ENCODE measurements around the gene PTPN6.
A peak's percentile ranks its signal among the peaks of the same experiment; 100 is the strongest.

Gene PTPN6

DNA sequence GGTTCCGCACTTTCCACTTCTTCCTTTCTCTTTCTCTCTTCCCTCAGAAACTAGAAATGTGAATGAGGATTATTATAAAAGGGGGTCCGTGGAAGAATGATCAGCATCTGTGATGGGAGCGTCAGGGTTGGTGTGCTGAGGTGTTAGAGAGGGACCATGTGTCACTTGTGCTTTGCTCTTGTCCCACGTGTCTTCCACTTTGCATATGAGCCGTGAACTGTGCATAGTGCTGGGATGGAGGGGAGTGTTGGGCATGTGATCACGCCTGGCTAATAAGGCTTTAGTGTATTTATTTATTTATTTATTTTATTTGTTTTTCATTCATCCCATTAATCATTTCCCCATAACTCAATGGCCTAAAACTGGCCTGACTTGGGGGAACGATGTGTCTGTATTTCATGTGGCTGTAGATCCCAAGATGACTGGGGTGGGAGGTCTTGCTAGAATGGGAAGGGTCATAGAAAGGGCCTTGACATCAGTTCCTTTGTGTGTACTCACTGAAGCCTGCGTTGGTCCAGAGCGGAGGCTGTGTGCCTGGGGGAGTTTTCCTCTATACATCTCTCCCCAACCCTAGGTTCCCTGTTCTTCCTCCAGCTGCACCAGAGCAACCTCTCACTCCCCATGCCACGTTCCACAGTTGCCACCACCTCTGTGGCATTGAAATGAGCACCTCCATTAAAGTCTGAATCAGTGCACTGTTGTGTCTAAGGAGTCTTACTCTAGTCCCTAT lies 28.0 kb upstream of the PTPN6 start:
- DNase-seq, result no peak

DNA sequence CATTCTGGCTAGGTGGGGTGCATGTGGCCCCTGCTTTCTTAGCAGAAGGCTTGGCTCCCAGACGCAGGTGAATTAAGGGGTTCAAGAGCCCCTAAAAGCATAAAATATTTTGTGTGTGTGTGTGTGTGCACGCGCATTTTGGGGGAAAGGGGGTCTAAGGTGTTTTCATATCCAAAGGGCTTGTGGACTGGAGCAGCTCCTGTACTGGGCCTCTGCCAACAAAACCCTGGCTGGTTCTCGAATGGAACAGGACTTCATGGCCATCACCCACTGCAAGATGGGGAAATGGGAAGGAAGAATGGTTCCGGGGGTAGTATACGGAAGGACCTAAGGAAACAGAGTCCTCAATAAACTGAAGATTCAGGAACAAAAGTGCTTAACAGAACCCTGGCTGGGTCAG lies 27.3 kb upstream of the PTPN6 start:
- DNase-seq, result no peak

DNA sequence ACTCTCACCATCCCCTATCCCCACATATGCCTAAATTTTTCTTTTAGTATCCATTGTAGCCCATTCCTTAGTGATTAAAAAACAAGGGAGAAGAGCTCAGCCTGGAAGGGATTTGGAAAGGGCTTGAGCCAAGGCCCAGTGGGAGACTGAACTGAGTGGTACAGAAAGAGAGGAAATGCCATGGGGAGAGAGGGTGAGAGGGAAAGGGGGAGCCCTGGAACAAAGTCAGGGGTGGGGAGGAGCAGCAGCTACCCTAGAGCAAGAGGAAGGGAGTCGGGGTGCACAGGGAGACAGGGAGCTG lies 26.0 kb upstream of the PTPN6 start:
- no peak for DNase-seq

DNA sequence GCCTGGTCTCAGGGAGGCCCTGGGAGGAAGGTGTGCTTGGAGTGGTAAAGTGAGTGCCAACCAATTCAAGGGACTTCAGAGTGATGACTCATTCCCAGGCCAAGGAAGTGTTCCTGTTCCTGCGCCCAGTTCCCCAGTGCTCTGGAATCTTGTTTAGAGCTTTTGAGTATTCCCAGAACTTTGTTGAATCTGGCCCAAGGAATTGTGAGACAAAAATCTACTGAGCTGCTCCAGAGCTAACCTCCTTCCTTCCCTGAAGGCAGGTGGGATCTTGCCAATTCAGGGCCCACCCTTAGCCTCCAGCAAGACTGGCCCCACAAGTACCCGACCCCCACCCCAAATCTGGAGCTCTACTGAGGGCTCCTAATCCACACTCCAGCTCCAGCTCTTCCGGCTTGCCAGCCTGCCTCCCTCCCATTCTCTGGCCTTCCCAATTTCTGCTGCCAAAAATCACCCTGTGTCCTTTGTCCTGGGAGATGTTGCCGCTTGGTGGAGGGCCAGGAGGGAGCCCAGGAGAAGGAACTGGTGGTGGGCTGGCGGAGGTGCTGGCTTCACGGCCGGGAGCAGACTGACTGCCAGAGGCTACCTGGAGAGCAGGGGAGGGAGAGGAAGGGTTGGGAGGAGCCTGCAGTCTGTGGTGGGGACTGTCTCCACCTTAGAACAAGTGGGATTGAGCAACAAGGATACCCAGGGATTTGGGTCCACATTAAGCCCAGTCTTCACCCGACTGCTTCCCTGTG lies 25.4 kb upstream of the PTPN6 start:
- DNase-seq, result no peak

DNA sequence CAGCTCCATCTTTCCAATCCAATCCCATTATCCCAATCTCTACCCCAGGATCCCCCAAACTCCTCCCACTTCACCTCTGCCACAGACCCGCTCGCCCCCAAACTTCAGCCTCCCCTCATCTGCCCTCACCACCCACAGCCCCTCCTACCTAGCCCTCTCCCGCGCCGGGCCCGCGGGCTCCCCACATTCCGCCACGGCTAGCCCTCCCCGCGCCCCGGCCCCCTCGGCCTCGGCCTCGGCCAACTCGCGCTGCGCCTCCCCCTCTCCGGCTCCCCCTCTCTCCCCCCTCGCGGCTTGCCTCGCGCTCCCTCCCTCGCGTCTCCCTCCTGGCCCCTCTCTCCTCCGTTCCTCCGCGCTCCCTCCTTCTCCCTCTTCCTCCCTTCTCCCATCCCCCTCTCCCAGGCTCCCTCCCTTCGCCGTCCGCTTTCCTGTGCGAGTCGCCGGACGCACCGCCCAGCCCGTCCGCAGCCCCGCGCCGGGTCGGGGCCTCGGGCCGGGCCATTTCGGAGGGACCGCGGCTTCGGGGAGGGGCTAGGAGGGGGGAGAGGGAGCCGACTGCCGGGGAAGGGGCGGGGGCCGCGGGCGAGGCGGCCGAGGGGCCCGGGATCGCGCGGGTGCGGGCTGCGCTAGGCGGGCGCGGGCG lies 23.7 kb upstream of the PTPN6 start, which contains the start of gene ATN1:
ATN1 (plus strand) TSS at position 581 of the 643 bp plus-strand sequence. CDS start 6,043 bp downstream, outside the sequence.
- peak; percentile 81 for DNase-seq

DNA sequence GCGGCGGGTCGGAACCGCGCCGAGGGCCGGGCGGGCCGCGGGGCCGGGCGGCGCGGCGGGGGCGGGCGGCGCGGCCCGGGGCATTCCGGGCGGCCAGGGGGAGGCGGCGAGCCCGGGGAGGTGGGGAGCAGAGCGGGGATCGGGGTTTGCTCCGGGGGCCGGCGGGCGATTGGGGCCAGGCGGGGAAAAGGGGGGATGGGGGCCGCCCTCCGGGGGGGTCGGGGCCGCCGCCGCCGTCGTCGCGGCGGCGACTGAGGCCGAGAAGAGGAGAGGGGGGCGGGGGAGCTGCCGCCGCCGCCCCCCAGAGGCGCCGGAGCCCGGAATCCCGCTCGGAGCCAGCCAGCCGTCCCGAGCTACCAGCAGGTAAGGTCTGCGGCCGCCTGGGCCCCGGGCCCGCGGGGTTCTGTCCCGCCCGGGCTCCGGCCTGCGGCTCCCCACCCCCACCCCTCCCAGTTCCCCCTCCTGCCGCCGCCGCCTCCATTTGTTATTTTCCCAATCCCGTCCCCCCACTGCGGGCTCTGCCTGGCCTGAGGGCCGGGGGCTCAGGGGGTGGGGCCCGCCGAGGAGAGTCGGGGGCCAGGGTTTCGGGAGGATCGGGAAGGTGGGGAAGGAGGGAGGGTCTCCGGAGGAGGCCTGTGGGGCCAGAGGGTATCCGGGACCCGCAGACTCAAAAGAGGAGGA lies 23.0 kb upstream of the PTPN6 start:
- DNase-seq, result no peak

DNA sequence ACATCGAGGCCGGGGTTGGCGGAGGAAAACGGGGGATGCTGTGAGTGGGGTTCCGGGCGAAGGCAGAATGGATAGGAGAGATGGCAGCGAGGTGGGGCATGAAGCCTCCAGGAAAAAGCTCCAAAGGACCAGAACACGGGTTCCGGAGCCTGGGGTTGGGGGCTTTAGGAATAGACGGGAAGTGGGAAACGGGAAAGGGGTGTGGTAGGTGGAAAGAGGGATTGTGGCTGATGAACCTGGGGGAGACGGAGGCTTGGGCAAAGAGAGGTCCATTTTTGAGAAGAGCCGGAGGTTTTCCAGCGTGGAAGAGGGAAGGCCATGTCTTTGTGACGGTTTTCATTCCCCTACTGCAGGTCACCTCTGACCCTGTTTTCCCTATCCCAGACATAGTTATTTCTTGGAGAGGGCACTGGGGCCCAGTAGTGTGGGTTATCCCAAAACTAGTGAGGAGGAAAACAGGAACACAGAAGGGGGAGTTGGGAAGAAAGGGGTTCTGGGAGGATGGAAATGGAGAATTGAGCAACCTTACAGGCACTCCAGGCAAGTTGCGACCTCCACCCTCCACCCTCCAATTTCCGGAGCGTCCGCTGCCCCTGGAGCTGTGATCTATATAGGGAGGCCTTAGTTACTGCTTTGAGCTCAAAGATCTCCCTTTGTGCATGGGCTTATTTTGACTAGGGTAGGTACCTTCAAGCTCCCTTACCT lies 22.3 kb upstream of the PTPN6 start:
- no peak for DNase-seq

DNA sequence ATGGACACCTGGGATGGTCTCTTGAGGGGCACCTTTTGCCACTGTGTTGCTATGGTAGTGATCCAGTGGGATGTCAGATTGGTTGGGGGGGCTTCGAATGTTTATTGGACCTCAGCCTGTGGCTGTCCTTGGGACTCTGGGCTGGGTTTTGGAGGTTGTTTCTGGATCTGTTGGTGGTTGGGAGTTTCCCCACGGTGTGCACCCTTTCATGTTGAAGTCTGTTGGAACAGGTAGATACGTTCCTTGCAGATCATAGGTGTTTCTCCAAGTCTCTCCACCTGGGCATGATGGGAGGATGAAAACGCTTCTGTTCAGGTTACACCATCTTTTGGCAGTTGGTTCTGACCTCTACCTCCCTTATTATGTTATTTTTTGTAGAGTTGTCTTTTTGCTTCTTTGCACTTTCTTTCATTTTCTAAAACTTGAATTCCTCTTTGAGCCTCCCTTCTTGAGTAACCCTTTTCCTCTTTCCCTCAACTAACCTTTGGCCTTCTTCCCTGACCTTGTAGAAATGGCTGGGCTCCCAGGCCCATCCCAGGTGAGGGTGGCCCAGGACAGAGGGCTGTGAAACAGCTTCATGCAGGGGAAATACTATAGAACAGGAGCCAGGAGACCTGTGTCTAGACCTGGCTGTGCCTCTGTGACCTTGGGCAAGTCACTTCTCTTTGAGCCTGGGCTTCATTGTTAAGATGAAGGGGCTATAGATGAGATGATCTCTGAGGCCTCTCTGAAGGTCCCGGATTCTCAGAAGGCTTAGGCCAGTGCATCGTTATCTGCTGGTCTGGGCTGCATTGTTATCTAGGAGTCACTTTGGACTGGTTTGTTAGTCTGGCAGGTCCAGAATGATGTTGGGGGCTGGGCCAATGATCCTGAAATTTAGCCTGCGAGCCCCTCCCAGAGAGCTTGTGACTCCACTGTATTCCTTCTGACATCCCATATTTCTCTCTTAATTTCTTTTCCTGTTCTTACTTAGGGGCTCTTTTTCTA lies 21.4 kb upstream of the PTPN6 start:
- DNase-seq, result no peak

DNA sequence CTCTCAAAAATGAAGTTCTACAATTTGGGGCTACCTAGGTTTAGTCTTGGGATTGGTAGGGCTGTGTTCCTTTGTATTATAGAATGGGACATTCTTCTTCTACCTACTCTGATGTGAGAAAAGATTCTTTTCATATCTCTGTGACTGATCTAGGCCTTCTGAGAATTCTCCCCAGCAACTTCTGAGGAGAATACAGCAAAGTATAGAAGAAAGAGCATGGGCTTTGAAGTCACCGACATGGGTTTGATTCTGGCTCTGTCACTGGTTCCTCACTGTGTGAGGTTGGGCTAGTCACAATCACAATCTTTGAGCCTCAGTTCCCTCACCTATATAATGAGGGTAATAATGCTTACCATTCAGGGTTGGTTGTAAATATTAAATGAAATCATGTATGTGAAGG lies 18.4 kb upstream of the PTPN6 start:
- no peak for DNase-seq

DNA sequence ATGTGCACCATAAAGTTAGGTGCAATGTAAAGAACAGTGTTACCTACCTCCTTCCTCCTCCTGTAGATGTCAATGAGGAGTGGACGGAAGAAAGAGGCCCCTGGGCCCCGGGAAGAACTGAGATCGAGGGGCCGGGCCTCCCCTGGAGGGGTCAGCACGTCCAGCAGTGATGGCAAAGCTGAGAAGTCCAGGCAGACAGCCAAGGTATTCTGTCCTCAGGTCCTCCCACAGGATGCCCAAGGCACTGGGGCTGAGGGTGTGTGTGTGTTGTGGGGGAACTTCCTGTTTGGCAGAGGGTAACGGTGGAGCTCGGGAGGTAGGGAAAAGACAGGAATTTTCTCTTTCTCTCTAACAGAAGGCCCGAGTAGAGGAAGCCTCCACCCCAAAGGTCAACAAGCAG lies 17.0 kb upstream of the PTPN6 start:
- no peak for DNase-seq

DNA sequence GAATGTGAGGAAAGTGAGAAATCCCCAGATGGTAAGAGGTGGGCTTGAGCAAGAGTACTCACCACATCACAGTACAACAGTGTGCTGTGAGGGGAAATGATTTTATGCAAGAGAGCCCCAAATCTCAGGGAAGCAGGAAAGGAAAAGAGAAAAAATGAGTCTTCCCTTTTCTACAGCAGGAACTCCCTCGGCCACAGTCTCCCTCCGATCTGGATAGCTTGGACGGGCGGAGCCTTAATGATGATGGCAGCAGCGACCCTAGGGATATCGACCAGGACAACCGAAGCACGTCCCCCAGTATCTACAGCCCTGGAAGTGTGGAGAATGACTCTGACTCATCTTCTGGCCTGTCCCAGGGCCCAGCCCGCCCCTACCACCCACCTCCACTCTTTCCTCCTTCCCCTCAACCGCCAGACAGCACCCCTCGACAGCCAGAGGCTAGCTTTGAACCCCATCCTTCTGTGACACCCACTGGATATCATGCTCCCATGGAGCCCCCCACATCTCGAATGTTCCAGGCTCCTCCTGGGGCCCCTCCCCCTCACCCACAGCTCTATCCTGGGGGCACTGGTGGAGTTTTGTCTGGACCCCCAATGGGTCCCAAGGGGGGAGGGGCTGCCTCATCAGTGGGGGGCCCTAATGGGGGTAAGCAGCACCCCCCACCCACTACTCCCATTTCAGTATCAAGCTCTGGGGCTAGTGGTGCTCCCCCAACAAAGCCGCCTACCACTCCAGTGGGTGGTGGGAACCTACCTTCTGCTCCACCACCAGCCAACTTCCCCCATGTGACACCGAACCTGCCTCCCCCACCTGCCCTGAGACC lies 15.6 kb upstream of the PTPN6 start:
- DNase-seq, result no peak

DNA sequence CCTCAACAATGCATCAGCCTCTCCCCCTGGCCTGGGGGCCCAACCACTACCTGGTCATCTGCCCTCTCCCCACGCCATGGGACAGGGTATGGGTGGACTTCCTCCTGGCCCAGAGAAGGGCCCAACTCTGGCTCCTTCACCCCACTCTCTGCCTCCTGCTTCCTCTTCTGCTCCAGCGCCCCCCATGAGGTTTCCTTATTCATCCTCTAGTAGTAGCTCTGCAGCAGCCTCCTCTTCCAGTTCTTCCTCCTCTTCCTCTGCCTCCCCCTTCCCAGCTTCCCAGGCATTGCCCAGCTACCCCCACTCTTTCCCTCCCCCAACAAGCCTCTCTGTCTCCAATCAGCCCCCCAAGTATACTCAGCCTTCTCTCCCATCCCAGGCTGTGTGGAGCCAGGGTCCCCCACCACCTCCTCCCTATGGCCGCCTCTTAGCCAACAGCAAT lies 14.9 kb upstream of the PTPN6 start:
- DNase-seq, result no peak

DNA sequence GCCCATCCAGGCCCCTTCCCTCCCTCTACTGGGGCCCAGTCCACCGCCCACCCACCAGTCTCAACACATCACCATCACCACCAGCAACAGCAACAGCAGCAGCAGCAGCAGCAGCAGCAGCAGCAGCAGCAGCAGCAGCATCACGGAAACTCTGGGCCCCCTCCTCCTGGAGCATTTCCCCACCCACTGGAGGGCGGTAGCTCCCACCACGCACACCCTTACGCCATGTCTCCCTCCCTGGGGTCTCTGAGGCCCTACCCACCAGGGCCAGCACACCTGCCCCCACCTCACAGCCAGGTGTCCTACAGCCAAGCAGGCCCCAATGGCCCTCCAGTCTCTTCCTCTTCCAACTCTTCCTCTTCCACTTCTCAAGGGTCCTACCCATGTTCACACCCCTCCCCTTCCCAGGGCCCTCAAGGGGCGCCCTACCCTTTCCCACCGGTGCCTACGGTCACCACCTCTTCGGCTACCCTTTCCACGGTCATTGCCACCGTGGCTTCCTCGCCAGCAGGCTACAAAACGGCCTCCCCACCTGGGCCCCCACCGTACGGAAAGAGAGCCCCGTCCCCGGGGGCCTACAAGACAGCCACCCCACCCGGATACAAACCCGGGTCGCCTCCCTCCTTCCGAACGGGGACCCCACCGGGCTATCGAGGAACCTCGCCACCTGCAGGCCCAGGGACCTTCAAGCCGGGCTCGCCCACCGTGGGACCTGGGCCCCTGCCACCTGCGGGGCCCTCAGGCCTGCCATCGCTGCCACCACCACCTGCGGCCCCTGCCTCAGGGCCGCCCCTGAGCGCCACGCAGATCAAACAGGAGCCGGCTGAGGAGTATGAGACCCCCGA lies 14.3 kb upstream of the PTPN6 start:
- DNase-seq, result peak; percentile 81

DNA sequence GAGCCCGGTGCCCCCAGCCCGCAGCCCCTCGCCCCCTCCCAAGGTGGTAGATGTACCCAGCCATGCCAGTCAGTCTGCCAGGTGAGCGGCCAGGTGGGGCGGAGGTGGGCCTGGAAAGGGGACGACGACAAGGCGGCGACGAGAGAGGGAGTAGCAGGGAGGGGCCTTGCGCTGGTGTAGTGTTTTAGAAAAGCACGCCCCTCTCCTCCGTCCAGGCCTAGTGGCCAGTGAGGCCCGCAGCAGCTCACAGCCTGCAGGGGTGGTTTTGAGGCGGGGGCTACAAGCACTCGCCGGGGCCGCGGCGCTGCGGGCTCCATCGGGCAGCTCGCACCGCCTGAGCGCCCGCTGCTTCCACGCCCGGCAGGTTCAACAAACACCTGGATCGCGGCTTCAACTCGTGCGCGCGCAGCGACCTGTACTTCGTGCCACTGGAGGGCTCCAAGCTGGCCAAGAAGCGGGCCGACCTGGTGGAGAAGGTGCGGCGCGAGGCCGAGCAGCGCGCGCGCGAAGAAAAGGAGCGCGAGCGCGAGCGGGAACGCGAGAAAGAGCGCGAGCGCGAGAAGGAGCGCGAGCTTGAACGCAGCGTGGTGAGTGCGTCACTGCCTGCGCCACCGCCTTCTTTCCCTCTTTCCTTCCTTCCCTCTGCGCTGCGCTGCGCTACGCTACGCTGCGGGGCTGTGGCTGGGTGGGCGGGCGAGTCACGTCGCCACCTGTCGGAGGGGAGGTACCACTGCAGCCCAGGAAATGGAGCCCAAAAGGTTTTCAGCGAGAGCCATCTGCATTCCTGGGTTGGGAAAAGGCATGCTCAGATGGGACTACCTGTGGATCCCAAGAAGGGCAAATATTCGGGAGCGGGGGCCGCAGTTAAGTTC lies 13.4 kb upstream of the PTPN6 start:
- DNase-seq, result peak; percentile 97

DNA sequence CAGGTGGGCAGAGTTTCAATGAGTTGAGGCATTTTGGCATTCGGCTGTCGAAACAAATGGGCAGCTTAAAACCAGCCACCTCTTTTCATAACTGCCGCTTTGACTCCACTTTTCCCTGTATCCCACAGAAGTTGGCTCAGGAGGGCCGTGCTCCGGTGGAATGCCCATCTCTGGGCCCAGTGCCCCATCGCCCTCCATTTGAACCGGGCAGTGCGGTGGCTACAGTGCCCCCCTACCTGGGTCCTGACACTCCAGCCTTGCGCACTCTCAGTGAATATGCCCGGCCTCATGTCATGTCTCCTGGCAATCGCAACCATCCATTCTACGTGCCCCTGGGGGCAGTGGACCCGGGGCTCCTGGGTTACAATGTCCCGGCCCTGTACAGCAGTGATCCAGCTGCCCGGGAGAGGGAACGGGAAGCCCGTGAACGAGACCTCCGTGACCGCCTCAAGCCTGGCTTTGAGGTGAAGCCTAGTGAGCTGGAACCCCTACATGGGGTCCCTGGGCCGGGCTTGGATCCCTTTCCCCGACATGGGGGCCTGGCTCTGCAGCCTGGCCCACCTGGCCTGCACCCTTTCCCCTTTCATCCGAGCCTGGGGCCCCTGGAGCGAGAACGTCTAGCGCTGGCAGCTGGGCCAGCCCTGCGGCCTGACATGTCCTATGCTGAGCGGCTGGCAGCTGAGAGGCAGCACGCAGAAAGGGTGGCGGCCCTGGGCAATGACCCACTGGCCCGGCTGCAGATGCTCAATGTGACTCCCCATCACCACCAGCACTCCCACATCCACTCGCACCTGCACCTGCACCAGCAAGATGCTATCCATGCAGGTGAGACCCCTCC lies 12.6 kb upstream of the PTPN6 start:
- DNase-seq, result peak; percentile 66

DNA sequence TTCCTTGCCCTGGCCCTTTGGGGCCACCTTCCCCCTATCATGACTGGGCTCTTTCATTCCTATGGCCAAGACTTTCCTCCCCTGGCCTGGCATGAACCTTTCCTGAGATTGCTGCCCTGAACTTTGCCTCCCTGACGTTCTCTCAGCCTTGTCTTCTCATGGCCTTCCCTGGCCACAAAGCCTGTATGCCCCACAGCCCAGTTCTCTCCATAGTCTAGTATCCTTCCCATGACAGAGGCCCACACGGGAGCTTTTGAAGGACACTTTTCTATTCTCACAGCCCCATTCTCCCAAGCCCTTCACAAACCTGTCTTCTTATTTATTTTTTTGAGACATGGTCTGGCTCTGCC lies 12.0 kb upstream of the PTPN6 start:
- no peak for DNase-seq

DNA sequence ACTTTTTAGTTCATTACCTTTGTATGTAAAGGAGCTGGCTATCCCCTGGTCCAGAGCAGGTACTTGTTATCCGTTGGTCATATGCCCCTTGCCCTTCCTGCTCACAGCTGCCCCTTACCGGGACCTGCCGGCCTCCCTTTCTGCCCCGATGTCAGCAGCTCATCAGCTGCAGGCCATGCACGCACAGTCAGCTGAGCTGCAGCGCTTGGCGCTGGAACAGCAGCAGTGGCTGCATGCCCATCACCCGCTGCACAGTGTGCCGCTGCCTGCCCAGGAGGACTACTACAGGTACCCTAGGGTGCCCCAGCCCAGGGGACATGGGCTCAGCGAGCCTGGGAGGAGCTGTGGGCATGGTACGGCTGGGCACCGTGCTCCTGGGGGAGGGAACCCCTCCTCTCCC lies 9.9 kb upstream of the PTPN6 start:
- peak; percentile 61 for DNase-seq

DNA sequence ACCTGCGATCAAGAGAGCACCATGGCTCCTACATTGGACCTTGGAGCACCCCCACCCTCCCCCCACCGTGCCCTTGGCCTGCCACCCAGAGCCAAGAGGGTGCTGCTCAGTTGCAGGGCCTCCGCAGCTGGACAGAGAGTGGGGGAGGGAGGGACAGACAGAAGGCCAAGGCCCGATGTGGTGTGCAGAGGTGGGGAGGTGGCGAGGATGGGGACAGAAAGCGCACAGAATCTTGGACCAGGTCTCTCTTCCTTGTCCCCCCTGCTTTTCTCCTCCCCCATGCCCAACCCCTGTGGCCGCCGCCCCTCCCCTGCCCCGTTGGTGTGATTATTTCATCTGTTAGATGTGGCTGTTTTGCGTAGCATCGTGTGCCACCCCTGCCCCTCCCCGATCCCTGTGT lies 9.4 kb upstream of the PTPN6 start:
- DNase-seq, result peak; percentile 54

Measured in activated effector memory CD4-positive, alpha-beta T cell treated with anti-CD3 and anti-CD28 coated beads, Interleukin-2, amount 50 U/mL, for 16 hours (primary cell).